Vagina (tissue), 2 donors: ENCODE results near the gene CSAG2.

Experiments
- CTCF ChIP-seq, 3 experiments: fragments of 450-650 bp in 2 of 3; fragments of 200-600 bp in 1 of 3; sonication (generic) in 1 of 3; IDR thresholded peaks; one replicate each; pipeline ENCODE4 v1.5.1; 2017 to 2019; ENCODE audit warnings: antibody characterized with exemption in 3 of 3, mild to moderate bottlenecking in 2 of 3, moderate library complexity in 2 of 3
- POLR2A ChIP-seq, 2 donors: fragments of 450-650 bp; IDR thresholded peaks; one replicate each; pipeline ENCODE4 v1.6.1; 2017; ENCODE audit warnings: antibody characterized with exemption in 2 of 2, mild to moderate bottlenecking in 2 of 2, moderate library complexity in 2 of 2
- POLR2AphosphoS5 ChIP-seq, 2 donors: sonication (generic); formaldehyde crosslinking; IDR thresholded peaks; one replicate each; pipeline ENCODE4 v1.9.0; 2017; ENCODE audit warnings: antibody characterized with exemption in 2 of 2, mild to moderate bottlenecking in 2 of 2, low read depth in 1 of 2; ENCODE audit not compliant: insufficient read depth in 1 of 2

DNA sequence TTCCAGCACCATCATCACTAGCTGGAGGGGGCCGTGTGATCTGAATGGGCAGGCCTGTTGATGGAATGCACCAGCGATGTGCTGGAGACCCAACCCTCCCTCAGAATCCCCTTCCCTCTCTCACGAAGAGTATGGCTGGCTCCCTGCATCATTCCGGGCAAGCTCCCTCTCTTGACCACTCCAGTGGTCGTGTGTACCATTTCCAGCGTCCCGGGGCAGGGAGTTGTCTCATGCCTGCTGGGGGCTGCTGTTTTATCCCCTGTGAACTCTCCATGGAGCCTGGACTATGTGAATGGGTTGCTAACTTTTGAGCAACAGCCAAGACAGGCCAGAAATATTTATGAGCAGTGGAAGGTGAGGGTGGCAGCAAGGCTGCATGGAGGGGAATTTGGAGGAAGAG is 16.3 kb upstream of the CSAG2 start:
- no peak for TF ChIP-seq CTCF (IDR thresholded peaks at IDR 0.05)
- TF ChIP-seq POLR2A (IDR thresholded peaks at IDR 0.05), result no peak
- no peak for TF ChIP-seq POLR2AphosphoS5 (IDR thresholded peaks at IDR 0.05; ENCODE audit: insufficient read depth in 1 of 2, low read depth in 1 of 2)
